Ecto neural progenitor cell (in vitro differentiated cells): ENCODE data around the gene PITPNM3.

Experiments used
- DNase-seq: peaks from one replicate; pipeline ENCODE4 v3.0.0-alpha.2; 2018; ENCODE audit warnings: low spot score

PITPNM3 gene

GRCh38 chr17:6551869-6552531 lies 4.4 kb downstream of the PITPNM3 start:
- no peak for DNase-seq

- no peak for DNase-seq
Measured at GRCh38 chr17:6551356-6551755, 5.0 kb downstream of the PITPNM3 start.

GRCh38 chr17:6549384-6550036 lies 6.8 kb downstream of the PITPNM3 start:
- DNase-seq = no peak

GRCh38 chr17:6548578-6549330 lies 7.6 kb downstream of the PITPNM3 start:
- DNase-seq = no peak

GRCh38 chr17:6548034-6548433 lies 8.3 kb downstream of the PITPNM3 start:
- no peak for DNase-seq

- no peak for DNase-seq
Measured at GRCh38 chr17:6547336-6547735, 9.0 kb downstream of the PITPNM3 start.

- DNase-seq = no peak
Measured at GRCh38 chr17:6546069-6546718, 10.2 kb downstream of the PITPNM3 start.

GRCh38 chr17:6545291-6545690 lies 11.1 kb downstream of the PITPNM3 start:
- no peak for DNase-seq

- no peak for DNase-seq
Measured at GRCh38 chr17:6544011-6544370, 12.4 kb downstream of the PITPNM3 start.

GRCh38 chr17:6543079-6544010 lies 13.0 kb downstream of the PITPNM3 start:
- DNase-seq = no peak

GRCh38 chr17:6542577-6542976 lies 13.8 kb downstream of the PITPNM3 start:
- DNase-seq = no peak

GRCh38 chr17:6541886-6542285 lies 14.5 kb downstream of the PITPNM3 start:
- no peak for DNase-seq

GRCh38 chr17:6539871-6540270 lies 16.5 kb downstream of the PITPNM3 start:
- no peak for DNase-seq

GRCh38 chr17:6536566-6537065 lies 19.7 kb downstream of the PITPNM3 start:
- DNase-seq = no peak

GRCh38 chr17:6536053-6536452 lies 20.3 kb downstream of the PITPNM3 start:
- DNase-seq = no peak

- DNase-seq = no peak
Measured at GRCh38 chr17:6534846-6535514, 21.4 kb downstream of the PITPNM3 start.

GRCh38 chr17:6532441-6532885 lies 23.9 kb downstream of the PITPNM3 start:
- no peak for DNase-seq

- DNase-seq = no peak
Measured at GRCh38 chr17:6531575-6531974, 24.8 kb downstream of the PITPNM3 start.

GRCh38 chr17:6530324-6530920 lies 25.9 kb downstream of the PITPNM3 start:
- no peak for DNase-seq

GRCh38 chr17:6528557-6528956 lies 27.8 kb downstream of the PITPNM3 start:
- DNase-seq = no peak
